Aorta (tissue), 5 donors: Measurements from ENCODE around the gene C20orf204. TPM values are rescaled to one million over a fixed set of nuclear protein-coding genes. Genes with fewer than 3 reads are reported as not detected.
A peak's percentile ranks its signal among the peaks of the same experiment; 100 is the strongest.

Experiments
- ATAC-seq: fragments of 200-7000 bp; cut with Tn5 transposase; one replicate; pipeline ENCODE4 v1.9.1; 2022; ENCODE audit warnings: moderate library complexity; ENCODE audit not compliant: low FRiP score
- DNase-seq, 2 donors: peaks; one replicate each; pipeline ENCODE4 v3.0.0-alpha.2; 2020
- H3K27ac ChIP-seq, 2 donors: one replicate each; pipeline ENCODE4 v1.5.1; 2013; ENCODE audit warnings: low read length in 2 of 2, mild to moderate bottlenecking in 2 of 2, moderate library complexity in 2 of 2, control low read depth in 1 of 2, inconsistent platforms in 1 of 2, low read depth in 1 of 2
- H3K27me3 ChIP-seq, 2 donors: one replicate each; pipeline ENCODE4 v1.6.1; 2013; ENCODE audit warnings: control low read depth in 1 of 2, low read length in 1 of 2, mild to moderate bottlenecking in 1 of 2, moderate library complexity in 1 of 2; ENCODE audit not compliant: insufficient read depth in 2 of 2, control insufficient read depth in 1 of 2
- H3K36me3 ChIP-seq, 2 donors: one replicate each; pipeline ENCODE4 v1.6.1; 2013; ENCODE audit warnings: control low read depth in 1 of 2, low read length in 1 of 2, mild to moderate bottlenecking in 1 of 2; ENCODE audit not compliant: insufficient read depth in 2 of 2, control insufficient read depth in 1 of 2
- H3K4me1 ChIP-seq, 2 donors: one replicate each; pipeline ENCODE4 v1.6.1; 2013; ENCODE audit warnings: low read length in 2 of 2, control low read depth in 1 of 2, mild to moderate bottlenecking in 1 of 2, moderate library complexity in 1 of 2; ENCODE audit not compliant: insufficient read depth in 2 of 2, control insufficient read depth in 1 of 2
- H3K4me3 ChIP-seq, 2 donors: one replicate each; pipeline ENCODE4 v1.5.1; 2013; ENCODE audit warnings: low read length in 2 of 2, control low read depth in 1 of 2, mild to moderate bottlenecking in 1 of 2
- H3K9me3 ChIP-seq: one replicate; pipeline ENCODE4 v1.6.1; 2013; ENCODE audit warnings: mild to moderate bottlenecking, low read length; ENCODE audit not compliant: control insufficient read depth
- WGBS, 2 donors: extraction: QIAGEN DNeasy Blood & Tissue Kit; methylation state at CpG; one replicate each; pipeline ENCODE4 v1.1.7; 2013; 5-methylcytosine and 5-hydroxymethylcytosine counted together
- intact Hi-C, 2 donors: fragments of 100-400 bp; cut with DNase I; formaldehyde crosslinking; loops; one replicate each; pipeline versions ENCODE4 v1.14.2 to v1.15.0; 2022
- long read RNA-seq, 2 donors: library from polyadenylated mRNA; unstranded; transcript quantifications; one replicate each; pipeline ENCODE4 v2.0.0, GENCODE V29; 2020 to 2021
- polyA plus RNA-seq, 2 donors: library from polyadenylated mRNA; stranded (reverse); fragments of 200-250 nt; gene quantifications; one replicate each; pipeline ENCODE4 v1.2.3, GENCODE V29; 2013
- total RNA-seq, 2 donors: library from RNA; stranded (reverse); fragmentation: NEBNext Ultra II Directional; extraction: Animal tissue kit (Norgen Biotek cat#: 25700); gene quantifications; one replicate each; pipeline ENCODE4 v1.2.1, GENCODE V29; 2021
- donor health status: healthy with polysubstance abuse.
- donor health status: Bipolar disorder and iron deficiency.
- donor health status: DM: no; HTN: no; CAD: no.
- donor health status: DM: no; HTN: no; CAD: no.
- donor health status: DM: yes; HTN: yes; CAD: no.

The C20orf204 gene, protein sequence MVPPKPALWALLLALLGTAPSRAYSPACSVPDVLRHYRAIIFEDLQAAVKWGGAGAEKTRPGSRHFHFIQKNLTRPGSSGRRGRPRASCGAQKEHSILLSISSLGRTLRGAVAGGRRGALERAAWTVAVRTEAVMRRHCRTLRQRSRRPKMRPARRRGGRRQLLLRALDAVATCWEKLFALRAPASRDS
- total RNA-seq (1 to 10 TPM; 1.7 to 2.8 TPM), polyA plus RNA-seq (1 to 10 TPM in 1 of 2 donors, not detected in 1; 2.1 TPM)
- long read RNA-seq, donor 1: 0 reads
- long read RNA-seq, donor 2, partial matches to known transcripts: 0 of 1 reads
- long read RNA-seq, donor 2, other reads (novel, unspliced or antisense): 0 of 1 reads

DNA sequence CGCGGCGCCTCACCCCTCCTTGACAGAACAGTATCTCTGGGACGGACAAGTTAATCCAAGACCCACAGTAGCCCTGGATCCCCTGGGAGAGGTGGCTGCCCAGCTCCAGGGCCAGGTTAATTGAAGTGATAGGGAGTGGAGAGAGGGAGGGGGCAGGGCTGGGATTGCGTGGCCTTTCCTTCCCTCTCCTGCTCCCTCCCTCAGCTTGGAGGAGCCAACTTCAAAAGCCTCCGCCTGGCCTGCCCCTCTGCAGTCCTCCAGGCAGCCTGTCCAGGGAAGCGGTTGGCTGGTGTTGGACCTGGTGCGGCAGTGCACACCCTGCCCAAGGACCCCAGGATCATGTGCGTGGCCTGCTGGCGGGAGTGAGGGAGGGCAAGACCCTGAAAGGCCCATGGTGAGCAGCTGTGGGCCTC, at the start of gene C20orf204:
Gene C20orf204 (plus strand): TSS at position 250 of the 413 bp plus-strand sequence. CDS start 142 bp downstream, at position 392.
- H3K27ac ChIP-seq: no peak within 1 kb of the TSS
- WGBS, 2 donors: 68 to 76% methylated on average over 10 of the region's 10 CpGs
- H3K36me3 ChIP-seq: peaks cover 0 to 4% of the 10 kb centered on the region in 2 donors
- ATAC-seq (no peak), DNase-seq (no peak)
- H3K4me1 ChIP-seq: no peaks in the 10 kb centered on the region
- intact Hi-C loops: no loop called here
- no peaks in the 10 kb centered on the region for H3K9me3 ChIP-seq
- no peaks in the 10 kb centered on the region for H3K27me3 ChIP-seq
- H3K4me3 ChIP-seq: no peak within 1 kb of the TSS

DNA sequence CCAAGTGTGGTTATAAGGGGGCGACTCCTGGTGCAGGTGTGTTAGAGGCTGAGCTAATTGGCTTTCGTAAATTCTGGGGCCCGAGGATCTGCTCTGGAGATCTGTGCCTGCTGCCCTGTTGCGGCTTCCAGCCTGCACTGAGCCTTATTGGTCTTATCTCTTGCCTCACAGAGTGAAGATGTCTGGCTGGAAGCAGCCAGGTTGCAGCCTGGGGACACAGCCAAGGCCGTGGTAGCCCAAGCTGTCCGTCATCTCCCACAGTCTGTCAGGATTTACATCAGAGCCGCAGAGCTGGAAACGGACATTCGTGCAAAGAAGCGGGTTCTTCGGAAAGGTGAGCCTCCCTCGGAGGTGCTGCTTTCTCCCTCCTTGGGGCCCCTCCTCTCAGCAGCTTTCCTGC, 35.1 kb upstream of the C20orf204 start:
- intact Hi-C loops: no loop called here
- no peak overlapping the region for H3K27ac ChIP-seq

DNA sequence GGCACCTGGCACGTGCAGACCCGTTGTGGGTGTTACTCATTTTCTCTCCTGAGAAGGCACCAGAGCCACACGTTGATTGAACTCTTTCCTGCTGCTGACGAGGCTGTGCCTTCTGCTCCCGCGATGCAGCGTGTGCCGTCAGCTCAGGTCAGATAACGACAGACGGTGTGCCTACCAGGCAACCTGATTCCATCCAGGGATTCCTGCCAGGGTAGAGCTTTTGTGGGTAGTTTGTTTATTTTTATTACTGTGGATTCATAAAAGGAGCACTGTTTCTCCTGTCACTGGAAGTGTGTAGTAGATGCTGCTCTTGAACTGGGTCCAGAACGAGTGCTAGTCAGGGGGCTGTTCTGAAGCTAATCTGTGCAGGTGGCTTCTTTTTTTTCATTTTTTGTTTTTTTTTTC, 34.4 kb upstream of the C20orf204 start:
- H3K27ac ChIP-seq: no peak overlapping the region
- peaks cover 0 to 20% of the 10 kb centered on the region in 2 donors for H3K36me3 ChIP-seq
- intact Hi-C loops: no loop called here
- no peak overlapping the region for H3K4me3 ChIP-seq
- no peaks in the 10 kb centered on the region for H3K27me3 ChIP-seq
- WGBS, 2 donors: 60 to 61% methylated on average over 11 of the region's 11 CpGs
- ATAC-seq (no peak), DNase-seq (no peak)
- no peaks in the 10 kb centered on the region for H3K9me3 ChIP-seq
- no peaks in the 10 kb centered on the region for H3K4me1 ChIP-seq

More for the DNA sequence above, 35.1 kb upstream of the C20orf204 start:
- no peaks in the 10 kb centered on the region for H3K27me3 ChIP-seq
- H3K4me1 ChIP-seq: no peaks in the 10 kb centered on the region
- no peaks in the 10 kb centered on the region for H3K9me3 ChIP-seq
- H3K4me3 ChIP-seq: no peak overlapping the region
- peaks cover 0 to 22% of the 10 kb centered on the region in 2 donors for H3K36me3 ChIP-seq
- no peak for ATAC-seq
- 89 to 93% methylated on average over 12 of the region's 12 CpGs for WGBS, 2 donors
- no peak for DNase-seq

DNA sequence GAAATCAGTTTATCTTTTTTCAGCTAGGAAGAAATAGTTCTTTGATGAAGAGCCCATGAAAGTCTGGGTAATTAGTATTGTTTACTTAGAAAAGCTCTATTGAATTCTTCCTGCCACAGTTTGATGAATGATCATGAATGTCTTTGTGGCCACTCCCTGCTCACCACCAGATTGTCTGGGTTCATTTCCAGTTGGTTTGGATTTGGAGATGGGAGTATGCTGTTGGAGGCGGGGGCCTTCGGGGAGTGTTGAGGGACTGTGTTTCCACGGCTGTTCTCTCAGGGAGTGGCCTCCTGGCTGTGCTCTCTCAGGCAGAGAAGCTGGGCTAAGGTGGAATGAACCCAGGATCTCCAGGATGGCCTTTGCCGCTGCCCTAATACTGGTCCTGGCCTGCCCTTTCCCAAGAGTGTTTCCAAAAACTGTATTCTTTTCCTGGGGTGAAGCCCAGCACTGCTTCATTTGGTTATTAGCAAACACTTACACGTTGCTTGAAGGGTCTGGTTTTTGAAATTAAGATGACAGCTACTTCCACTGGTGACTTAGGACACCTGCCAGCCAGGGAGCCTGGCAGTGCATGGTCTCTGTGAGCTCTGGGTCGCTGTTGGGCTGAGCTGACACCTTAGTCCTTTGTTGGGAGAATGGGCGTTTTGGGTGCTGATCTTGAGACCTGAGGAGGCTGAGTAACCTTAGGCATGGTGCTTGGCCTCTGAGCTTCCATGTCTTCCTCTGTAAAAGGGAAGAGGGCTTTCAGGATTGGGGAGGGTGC, 31.8 kb upstream of the C20orf204 start:
- ATAC-seq (no peak), DNase-seq (no peak)
- no peak overlapping the region for H3K4me3 ChIP-seq
- H3K9me3 ChIP-seq: no peaks in the 10 kb centered on the region
- H3K4me1 ChIP-seq: no peaks in the 10 kb centered on the region
- H3K27ac ChIP-seq: no peak overlapping the region
- WGBS, 2 donors: 71 to 72% methylated on average over 7 of the region's 7 CpGs
- intact Hi-C loops: no loop called here
- no peaks in the 10 kb centered on the region for H3K27me3 ChIP-seq
- H3K36me3 ChIP-seq: peaks cover 0 to 16% of the 10 kb centered on the region in 2 donors

DNA sequence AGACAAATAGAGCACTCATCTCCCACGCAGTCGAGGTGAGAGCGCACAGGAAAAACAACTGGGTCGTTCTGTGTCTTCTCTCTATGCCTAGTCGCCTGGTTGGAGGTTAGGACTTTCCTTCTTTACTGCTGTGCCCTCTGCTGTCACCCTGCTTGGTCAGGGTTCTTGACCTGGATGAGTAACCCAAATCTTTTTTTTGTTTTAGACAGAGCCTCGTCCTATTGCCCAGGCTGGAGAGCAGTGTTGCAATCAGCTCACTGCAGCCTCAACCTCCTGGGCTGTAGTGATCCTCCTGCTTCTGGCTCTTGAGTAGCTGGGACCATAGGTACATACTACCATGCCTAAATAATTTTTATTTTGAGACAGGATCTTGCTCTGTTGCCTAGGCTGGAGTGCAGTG, 30.6 kb upstream of the C20orf204 start:
- WGBS, 2 donors: 76 to 79% methylated on average over 6 of the region's 6 CpGs
- intact Hi-C loops: no loop called here
- H3K36me3 ChIP-seq: peaks cover 0 to 11% of the 10 kb centered on the region in 2 donors
- no peaks in the 10 kb centered on the region for H3K9me3 ChIP-seq
- H3K4me1 ChIP-seq: no peaks in the 10 kb centered on the region
- H3K27me3 ChIP-seq: no peaks in the 10 kb centered on the region
- no peak overlapping the region for H3K27ac ChIP-seq
- DNase-seq (no peak), ATAC-seq (no peak)
- H3K4me3 ChIP-seq: no peak overlapping the region

DNA sequence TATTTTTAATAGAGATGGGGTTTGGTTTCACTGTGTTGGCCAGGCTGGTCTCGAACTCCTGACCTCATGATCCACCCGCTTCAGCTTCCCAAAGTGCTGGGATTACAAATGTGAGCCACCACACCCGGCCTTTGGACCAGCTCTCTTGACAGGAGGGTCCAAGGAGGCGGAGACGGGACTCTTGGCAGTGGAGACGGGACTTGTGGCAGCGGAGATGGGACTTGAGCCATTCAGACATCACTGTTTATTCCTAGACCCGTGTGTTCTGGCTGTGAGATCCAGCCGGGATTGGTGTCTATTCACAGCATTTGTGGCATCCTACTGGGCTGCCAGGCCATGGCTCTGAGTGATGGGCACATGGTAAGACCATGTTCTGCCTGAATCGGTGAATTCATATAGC, 29.5 kb upstream of the C20orf204 start:
- 46 to 56% methylated on average over 10 of the region's 10 CpGs for WGBS, 2 donors
- H3K36me3 ChIP-seq: peaks cover 0 to 13% of the 10 kb centered on the region in 2 donors
- no peak overlapping the region for H3K27ac ChIP-seq
- H3K4me1 ChIP-seq: no peaks in the 10 kb centered on the region
- no peaks in the 10 kb centered on the region for H3K9me3 ChIP-seq
- DNase-seq (peak in 1 of 2 donors; percentile 57), ATAC-seq (no peak)
- no peaks in the 10 kb centered on the region for H3K27me3 ChIP-seq
- intact Hi-C loops: no loop called here
- no peak overlapping the region for H3K4me3 ChIP-seq

DNA sequence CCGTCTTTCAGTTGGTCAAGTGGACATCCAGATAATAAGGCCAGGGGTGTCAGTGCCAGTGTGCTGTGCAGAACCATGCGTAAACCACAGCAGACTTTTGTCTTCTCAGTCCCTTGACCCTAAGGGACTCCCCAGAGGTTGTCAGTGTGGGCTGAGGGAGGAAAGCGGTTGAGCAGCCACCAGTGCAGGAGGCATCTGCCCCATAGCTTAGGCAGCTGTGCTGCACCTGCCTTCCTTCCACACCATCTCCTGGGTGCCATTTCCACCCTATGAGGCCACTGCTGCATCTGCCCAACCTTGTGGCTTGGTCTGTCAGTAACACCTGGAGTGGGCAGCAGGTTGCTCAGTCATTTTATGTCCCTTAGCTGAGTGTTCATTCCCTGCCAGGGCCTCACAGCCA, 29.1 kb upstream of the C20orf204 start:
- Histone ChIP-seq H3K4me1 (no peaks in the 10 kb centered on the region), H3K27ac (no peak overlapping the region), H3K9me3 (no peaks in the 10 kb centered on the region), H3K27me3 (no peaks in the 10 kb centered on the region), H3K4me3 (no peak overlapping the region), H3K36me3 (peaks cover 0 to 11% of the 10 kb centered on the region in 2 donors)
- ATAC-seq (no peak), DNase-seq (no peak)
- intact Hi-C loops: no loop called here
- 87 to 89% methylated on average over 3 of the region's 3 CpGs for WGBS, 2 donors

DNA sequence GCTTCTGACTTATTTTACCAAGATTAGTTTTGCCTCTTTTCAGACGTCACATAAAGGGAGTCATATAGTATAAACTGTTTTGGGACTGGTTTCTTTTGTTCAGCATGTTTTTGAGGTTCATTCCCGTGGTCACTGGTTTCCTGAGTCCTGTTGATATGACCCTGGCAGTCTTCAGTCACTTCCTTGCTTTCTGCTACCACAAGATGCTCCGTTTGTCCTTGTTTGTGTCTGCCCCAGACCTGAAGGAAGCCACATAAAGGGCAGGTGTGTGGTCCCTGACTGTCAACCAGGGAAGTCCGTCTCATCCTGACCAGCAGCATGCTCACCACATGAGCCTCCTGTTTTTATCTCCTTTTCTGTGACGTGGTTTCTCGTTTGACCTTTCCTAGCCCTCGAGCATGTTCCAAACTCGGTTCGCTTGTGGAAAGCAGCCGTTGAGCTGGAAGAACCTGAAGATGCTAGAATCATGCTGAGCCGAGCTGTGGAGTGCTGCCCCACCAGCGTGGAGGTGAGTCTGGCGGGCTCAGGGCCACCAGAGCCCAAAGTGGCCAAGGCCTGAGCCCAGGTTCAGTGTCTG, 26.1 kb upstream of the C20orf204 start:
- Histone ChIP-seq H3K9me3 (no peaks in the 10 kb centered on the region), H3K27me3 (no peaks in the 10 kb centered on the region), H3K27ac (no peak overlapping the region), H3K36me3 (peaks cover 10 to 11% of the 10 kb centered on the region in 2 donors), H3K4me3 (no peak overlapping the region), H3K4me1 (no peaks in the 10 kb centered on the region)
- intact Hi-C loops: no loop called here
- DNase-seq (no peak), ATAC-seq (no peak)
- 91 to 92% methylated on average over 13 of the region's 13 CpGs for WGBS, 2 donors
